GM20000 (cell line): ENCODE results near the gene RYK.

Source experiments
- DNase-seq: peaks from one replicate; pipeline ENCODE4 v3.0.0; 2012; ENCODE audit warnings: low spot score
- TF ChIP-seq, protein P1 (sequence below): IDR thresholded peaks from 2 replicates; pipeline ENCODE4 v1.5.1; 2012; ENCODE audit warnings: mild to moderate bottlenecking, control low read depth; ENCODE audit errors: extremely low read depth, missing control alignments

The RYK gene

GRCh38 chr3:134134240-134134639 lies 116.4 kb downstream of the RYK start:
- DNase-seq: no peak
- TF ChIP-seq, protein P1, sequence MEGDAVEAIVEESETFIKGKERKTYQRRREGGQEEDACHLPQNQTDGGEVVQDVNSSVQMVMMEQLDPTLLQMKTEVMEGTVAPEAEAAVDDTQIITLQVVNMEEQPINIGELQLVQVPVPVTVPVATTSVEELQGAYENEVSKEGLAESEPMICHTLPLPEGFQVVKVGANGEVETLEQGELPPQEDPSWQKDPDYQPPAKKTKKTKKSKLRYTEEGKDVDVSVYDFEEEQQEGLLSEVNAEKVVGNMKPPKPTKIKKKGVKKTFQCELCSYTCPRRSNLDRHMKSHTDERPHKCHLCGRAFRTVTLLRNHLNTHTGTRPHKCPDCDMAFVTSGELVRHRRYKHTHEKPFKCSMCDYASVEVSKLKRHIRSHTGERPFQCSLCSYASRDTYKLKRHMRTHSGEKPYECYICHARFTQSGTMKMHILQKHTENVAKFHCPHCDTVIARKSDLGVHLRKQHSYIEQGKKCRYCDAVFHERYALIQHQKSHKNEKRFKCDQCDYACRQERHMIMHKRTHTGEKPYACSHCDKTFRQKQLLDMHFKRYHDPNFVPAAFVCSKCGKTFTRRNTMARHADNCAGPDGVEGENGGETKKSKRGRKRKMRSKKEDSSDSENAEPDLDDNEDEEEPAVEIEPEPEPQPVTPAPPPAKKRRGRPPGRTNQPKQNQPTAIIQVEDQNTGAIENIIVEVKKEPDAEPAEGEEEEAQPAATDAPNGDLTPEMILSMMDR: no peak

GRCh38 chr3:134132961-134133360 lies 117.7 kb downstream of the RYK start:
- TF ChIP-seq, protein P1: no peak
- no peak for DNase-seq

DNA sequence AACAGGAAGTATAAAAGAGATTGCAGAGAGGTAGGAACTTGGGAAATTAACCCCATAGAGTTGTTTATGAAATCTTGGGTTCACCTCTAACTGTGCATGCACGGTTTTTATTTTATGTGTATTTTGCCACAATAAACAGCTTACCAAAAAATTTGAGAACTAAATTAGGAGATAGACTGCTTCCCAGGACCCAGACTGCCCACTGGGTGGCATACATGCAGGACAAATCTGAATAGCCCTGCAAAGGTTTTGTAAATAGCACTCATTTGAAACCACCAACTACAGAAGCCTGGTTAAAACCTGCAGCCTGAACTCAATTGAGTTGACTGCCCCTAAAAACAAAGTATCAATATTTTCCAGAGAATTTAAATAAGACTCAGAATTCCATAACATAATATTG lies 124.5 kb downstream of the RYK start:
- TF ChIP-seq, protein P1: no peak
- DNase-seq: no peak

- TF ChIP-seq, protein P1: no peak
- DNase-seq: no peak
These were observed 135.9 kb downstream of the RYK start for GRCh38 chr3:134114726-134115125.

DNA sequence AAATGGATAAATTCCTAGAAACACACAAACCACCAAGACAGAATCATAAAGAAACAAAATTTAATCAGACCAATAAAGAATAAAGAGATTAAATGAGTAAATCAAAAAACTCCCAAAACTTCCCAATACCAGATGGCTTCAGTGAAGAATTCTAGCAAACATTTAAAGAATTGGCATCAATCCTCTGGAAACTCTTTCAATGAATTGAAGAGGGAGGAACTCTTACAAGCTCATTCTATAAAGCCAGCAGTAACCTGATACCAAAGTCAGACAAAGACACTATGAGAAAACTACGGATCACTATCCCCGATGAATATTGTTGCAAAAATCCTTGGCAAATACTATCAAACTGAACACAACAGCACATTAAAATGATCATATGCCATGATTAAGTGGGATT lies 139.0 kb downstream of the RYK start:
- TF ChIP-seq, protein P1: no peak
- no peak for DNase-seq

- TF ChIP-seq, protein P1: no peak
- no peak for DNase-seq
These were observed 139.7 kb downstream of the RYK start for GRCh38 chr3:134110963-134111362.
